Glutamatergic neuron (in vitro differentiated cells): Measurements from ENCODE around the gene TMEM116. TPM values are rescaled to one million over a fixed set of nuclear protein-coding genes. Genes with fewer than 3 reads are reported as not detected.
A peak's percentile ranks its signal among the peaks of the same experiment; 100 is the strongest.

Source experiments
- DNase-seq: peaks from one replicate; pipeline ENCODE4 v3.0.0; 2022
- H3K27ac Mint-ChIP-seq: one replicate; pipeline ENCODE4 v1.8.0; 2020; ENCODE audit warnings: mild to moderate bottlenecking, mixed read lengths, inconsistent platforms; ENCODE audit not compliant: unreplicated experiment
- H3K27me3 Mint-ChIP-seq: one replicate; pipeline ENCODE4 v1.8.0; 2020; ENCODE audit warnings: mild to moderate bottlenecking, moderate library complexity, mixed read lengths, inconsistent platforms; ENCODE audit not compliant: unreplicated experiment
- H3K36me3 Mint-ChIP-seq: one replicate; pipeline ENCODE4 v1.8.0; 2020; ENCODE audit warnings: mild to moderate bottlenecking, mixed read lengths, inconsistent platforms; ENCODE audit not compliant: unreplicated experiment
- H3K4me1 Mint-ChIP-seq: one replicate; pipeline ENCODE4 v1.8.0; 2020; ENCODE audit warnings: mild to moderate bottlenecking, low read depth, mixed read lengths, inconsistent platforms; ENCODE audit not compliant: unreplicated experiment
- H3K4me3 Mint-ChIP-seq: one replicate; pipeline ENCODE4 v1.8.0; 2020; ENCODE audit warnings: mild to moderate bottlenecking, mixed read lengths, inconsistent platforms; ENCODE audit not compliant: unreplicated experiment
- H3K9me3 Mint-ChIP-seq: one replicate; pipeline ENCODE4 v1.8.0; 2020; ENCODE audit warnings: mild to moderate bottlenecking, moderate library complexity, mixed read lengths, inconsistent platforms; ENCODE audit not compliant: unreplicated experiment
- CTCF ChIP-seq: fragments of 200-600 bp; sonication (generic); IDR thresholded peaks from one replicate; pipeline ENCODE4 v1.5.0; 2021; ENCODE audit not compliant: partially characterized antibody, unreplicated experiment
- microRNA-seq: library from miRNA; unstranded; fragments of <30 nt; microRNA quantifications from one replicate; pipeline ENCODE4, GENCODE V29; 2020; ENCODE audit not compliant: unreplicated experiment
- total RNA-seq: library from RNA; stranded (reverse); fragmentation: NEBNext Ultra II Directional; extraction: Animal tissue kit (Norgen Biotek cat#: 25700); gene quantifications from one replicate; pipeline ENCODE4 v1.2.1, GENCODE V29; 2021; ENCODE audit not compliant: unreplicated experiment

The TMEM116 gene
- total RNA-seq, 1 donor from 2014 or later, result 9.7 TPM

- Mint-ChIP-seq H3K27ac (peak overlapping the region; percentile 44), H3K27me3 (peaks cover 2% of the 10 kb centered on the region), H3K9me3 (peaks cover 10% of the 10 kb centered on the region), H3K36me3 (peaks cover 10% of the 10 kb centered on the region), H3K4me3 (no peak overlapping the region), H3K4me1 (peaks cover 22% of the 10 kb centered on the region)
- no peak for TF ChIP-seq CTCF
- DNase-seq, result no peak
Observed at GRCh38 chr12:111881716-111882115, 131.2 kb downstream of the TMEM116 start.

Small RNA genes within 50 kb of the gene (microRNA-seq; reads per million reads assigned to microRNA genes)
- gene MIR3657, result not detected

Other genes with a start within 250 kb of the TMEM116 start
- 55.2 TPM for gene ALDH2, start 246.2 kb downstream of the TMEM116 start, total RNA-seq
- 125 TPM for gene MAPKAPK5, start 170.9 kb downstream of the TMEM116 start, total RNA-seq
- 114 TPM for gene ERP29, start 261 bp upstream of the TMEM116 start, total RNA-seq
- 34.8 TPM for gene NAA25, start 95.6 kb upstream of the TMEM116 start, total RNA-seq
- gene TRAFD1, start 112.4 kb upstream of the TMEM116 start, total RNA-seq, result 36.8 TPM